ENCODE data around the gene IDUA.

The IDUA gene

GRCh38 chr4:1028574-1029220 is 41.9 kb downstream of the IDUA start:
- no peak for TF ChIP-seq CTCF (IDR thresholded peaks at IDR 0.05; ENCODE audit: borderline replicate concordance, insufficient read depth, low read depth, low read length)
- H3K4me3 ChIP-seq (ENCODE audit: low read depth, low read length): no peak overlapping the region

GRCh38 chr4:1029529-1029928 is 42.7 kb downstream of the IDUA start:
- TF ChIP-seq CTCF (IDR thresholded peaks at IDR 0.05; ENCODE audit: borderline replicate concordance, insufficient read depth, low read depth, low read length): no peak

GRCh38 chr4:1030031-1030430 is 43.2 kb downstream of the IDUA start:
- no peak overlapping the region for H3K4me3 ChIP-seq (ENCODE audit: low read depth, low read length)
- no peak for TF ChIP-seq CTCF (IDR thresholded peaks at IDR 0.05; ENCODE audit: borderline replicate concordance, insufficient read depth, low read depth, low read length)

More at GRCh38 chr4:1029529-1029928, 42.7 kb downstream of the IDUA start:
- H3K4me3 ChIP-seq (ENCODE audit: low read depth, low read length): no peak overlapping the region

GRCh38 chr4:1030559-1030958 is 43.7 kb downstream of the IDUA start:
- no peak for TF ChIP-seq CTCF (IDR thresholded peaks at IDR 0.05; ENCODE audit: borderline replicate concordance, insufficient read depth, low read depth, low read length)
- no peak overlapping the region for H3K4me3 ChIP-seq (ENCODE audit: low read depth, low read length)

GRCh38 chr4:1031346-1031745 is 44.5 kb downstream of the IDUA start:
- TF ChIP-seq CTCF (IDR thresholded peaks at IDR 0.05; ENCODE audit: borderline replicate concordance, insufficient read depth, low read depth, low read length): no peak
- H3K4me3 ChIP-seq (ENCODE audit: low read depth, low read length): no peak overlapping the region

- H3K4me3 ChIP-seq (ENCODE audit: low read depth, low read length): no peak overlapping the region
- TF ChIP-seq CTCF (IDR thresholded peaks at IDR 0.05; ENCODE audit: borderline replicate concordance, insufficient read depth, low read depth, low read length): no peak
These were observed 45.3 kb downstream of the IDUA start for GRCh38 chr4:1031956-1032795.

- H3K4me3 ChIP-seq (ENCODE audit: low read depth, low read length): no peak overlapping the region
- no peak for TF ChIP-seq CTCF (IDR thresholded peaks at IDR 0.05; ENCODE audit: borderline replicate concordance, insufficient read depth, low read depth, low read length)
These were observed 46.0 kb downstream of the IDUA start for GRCh38 chr4:1032861-1033260.
